PC-9 (cell line): Measurements from ENCODE around the gene BAIAP2.

Experiments
- CTCF ChIP-seq: fragments of 200-600 bp; sonication (generic); conservative IDR thresholded peaks from 2 replicates; pipeline ENCODE4 v1.6.1; 2017; ENCODE audit warnings: mixed run types, antibody characterized with exemption, mild to moderate bottlenecking, moderate library complexity
- EZH2 ChIP-seq: fragments of 200-600 bp; sonication (generic); IDR thresholded peaks from 2 replicates; pipeline ENCODE4 v1.8.0; 2017; ENCODE audit warnings: antibody characterized with exemption, low read depth

GRCh38 chr17:81027591-81028505 lies 7.1 kb upstream of the BAIAP2 start:
- TF ChIP-seq CTCF (no peak), EZH2 (no peak)
